B cell (primary cell): ENCODE results near the gene CCR6. TPM values are rescaled to one million over a fixed set of nuclear protein-coding genes. Genes with fewer than 3 reads are reported as not detected.

Experiments
- ATAC-seq: fragments of 200-7000 bp; cut with Tn5 transposase; one replicate; pipeline ENCODE4 v1.10.0; 2021; ENCODE audit warnings: low read depth, mild to moderate bottlenecking, moderate number of reproducible peaks, moderate library complexity
- CTCF ChIA-PET: fragments of 350-600 bp; sonication (Branson Sonifier 250); formaldehyde crosslinking; loops from one replicate; lab custom pipeline; 2021; ENCODE audit warnings: antibody characterized with exemption, inconsistent platforms; lab: Charles Lee
- POLR2A ChIA-PET: fragments of 350-600 bp; sonication (Branson Sonifier 250); formaldehyde crosslinking; loops from one replicate; lab custom pipeline; 2021; ENCODE audit warnings: antibody characterized with exemption; lab: Charles Lee
- DNase-seq: peaks from one replicate; pipeline ENCODE4 v3.0.0; 2013
- H2AFZ ChIP-seq: 2 replicates; pipeline ENCODE4 v1.6.1; 2012; ENCODE audit warnings: mild to moderate bottlenecking, low read depth, low read length; ENCODE audit not compliant: insufficient read depth, poor library complexity, severe bottlenecking
- H3K27ac ChIP-seq, 2 donors: 1 replicate in 1 of 2; 2 replicates in 1 of 2; pipeline ENCODE4 v1.5.1; 2012 to 2013; ENCODE audit warnings: low read length in 2 of 2, mild to moderate bottlenecking in 2 of 2, moderate library complexity in 1 of 2
- H3K27me3 ChIP-seq, 4 experiments: fragments of 200-600 bp in 1 of 4; sonication (generic) in 1 of 4; replicated peaks in 1 of 4; 1 replicate in 2 of 4; 2 replicates in 2 of 4; pipeline versions ENCODE4 v1.6.1 to v1.7.0; 2013 to 2016; ENCODE audit warnings: low read length in 3 of 4, mild to moderate bottlenecking in 2 of 4, mixed read lengths in 1 of 4, moderate library complexity in 1 of 4; ENCODE audit not compliant: insufficient read depth in 4 of 4, control insufficient read depth in 3 of 4; ENCODE audit errors: control extremely low read depth in 1 of 4
- H3K36me3 ChIP-seq, 2 experiments: replicated peaks in 1 of 2; 1 replicate in 1 of 2; 2 replicates in 1 of 2; pipeline versions ENCODE4 v1.6.1 to v1.7.1; 2013; ENCODE audit warnings: low read length in 1 of 2; ENCODE audit not compliant: insufficient read depth in 2 of 2, control insufficient read depth in 1 of 2; ENCODE audit errors: control extremely low read depth in 1 of 2, extremely low read depth in 1 of 2
- H3K4me1 ChIP-seq, 2 donors: fragments of 200-600 bp in 1 of 2; sonication (generic) in 1 of 2; 1 replicate in 1 of 2; 2 replicates in 1 of 2; pipeline versions ENCODE4 v1.5.1 to v1.6.1; 2013 to 2017; ENCODE audit warnings: low read length in 2 of 2; ENCODE audit not compliant: control insufficient read depth in 2 of 2, insufficient read depth in 2 of 2
- H3K4me2 ChIP-seq: replicated peaks from 2 replicates; pipeline ENCODE3; 2012; ENCODE audit warnings: mild to moderate bottlenecking, low read depth, low read length; ENCODE audit not compliant: poor library complexity, severe bottlenecking
- H3K4me3 ChIP-seq, 5 experiments: fragments of 200-600 bp in 1 of 5; sonication (generic) in 1 of 5; 1 replicate in 3 of 5; 2 replicates in 2 of 5; pipeline versions ENCODE4 v1.5.1 to v1.7.0; 2011 to 2016; ENCODE audit warnings: low read length in 4 of 5, mild to moderate bottlenecking in 4 of 5, low read depth in 2 of 5, control low read depth in 1 of 5, moderate library complexity in 1 of 5; ENCODE audit not compliant: insufficient read depth in 1 of 5; ENCODE audit errors: control extremely low read depth in 1 of 5, extremely low read depth in 1 of 5
- H3K79me2 ChIP-seq: fragments of 200-600 bp; sonication (generic); one replicate; pipeline ENCODE4 v1.6.0; 2016; ENCODE audit warnings: low read length; ENCODE audit not compliant: control insufficient read depth, insufficient read depth
- H3K9ac ChIP-seq: fragments of 200-600 bp; sonication (generic); 2 replicates; pipeline ENCODE4 v1.6.1; 2017; ENCODE audit warnings: mild to moderate bottlenecking, low read length, moderate library complexity
- H3K9me3 ChIP-seq, 3 donors: one replicate each; pipeline versions ENCODE4 v1.6.1 to v1.7.1; 2013; ENCODE audit warnings: low read length in 2 of 3; ENCODE audit not compliant: control insufficient read depth in 2 of 3, insufficient read depth in 1 of 3; ENCODE audit errors: control extremely low read depth in 1 of 3
- H4K20me1 ChIP-seq: 2 replicates; pipeline ENCODE4 v1.6.0; 2012; ENCODE audit warnings: mild to moderate bottlenecking, low read length; ENCODE audit not compliant: insufficient read depth, control insufficient read depth, poor library complexity, severe bottlenecking
- H3K27ac Mint-ChIP-seq: one replicate; pipeline ENCODE4 v1.8.0; 2021; ENCODE audit warnings: mixed read lengths
- H3K27me3 Mint-ChIP-seq: one replicate; pipeline ENCODE4 v1.8.0; 2021; ENCODE audit warnings: mixed read lengths
- H3K4me1 Mint-ChIP-seq: one replicate; pipeline ENCODE4 v1.8.0; 2021; ENCODE audit warnings: mixed read lengths
- H3K4me3 Mint-ChIP-seq: one replicate; pipeline ENCODE4 v1.8.0; 2021; ENCODE audit warnings: mixed read lengths
- H3K9me3 Mint-ChIP-seq: one replicate; pipeline ENCODE4 v1.8.0; 2022; ENCODE audit warnings: mixed read lengths; ENCODE audit not compliant: insufficient read depth
- CTCF ChIP-seq: fragments of 200-600 bp; IDR thresholded peaks from one replicate; pipeline ENCODE4 v1.8.0; 2022; ENCODE audit warnings: antibody characterized with exemption, mild to moderate bottlenecking
- EZH2 ChIP-seq: IDR thresholded peaks from 2 replicates; pipeline ENCODE4 v1.6.1; 2012; ENCODE audit warnings: borderline replicate concordance, low read depth, mild to moderate bottlenecking, moderate library complexity, low read length; ENCODE audit not compliant: insufficient read depth, poor library complexity, severe bottlenecking
- WGBS: methylation state at CpG from one replicate; pipeline ENCODE4 v1.1.5; 2013; ENCODE audit warnings: missing lambda C conversion rate; ENCODE audit not compliant: insufficient coverage; 5-methylcytosine and 5-hydroxymethylcytosine counted together
- intact Hi-C: fragments of 100-400 bp; cut with micrococcal nuclease; formaldehyde crosslinking; loops from one replicate; pipeline ENCODE4 v1.10.0; 2022
- polyA plus RNA-seq: library from polyadenylated mRNA; depleted of rRNA; stranded (reverse); fragments of >200 nt; gene quantifications from 2 replicates; pipeline ENCODE4 v1.2.3, GENCODE V29; 2012
- total RNA-seq, 2 donors: library from RNA; stranded (reverse); fragments of 120-200 nt in 1 of 2; gene quantifications; 1 replicate in 1 of 2; 2 replicates in 1 of 2; pipeline versions ENCODE4 v1.2.3 to v1.2.4, GENCODE V29; 2013 to 2022

The CCR6 gene
- total and polyA plus RNA-seq, 2 donors (not counting 1 experiment from before 2014, with no cell fraction given): 18.2 to 30.9 TPM

DNA sequence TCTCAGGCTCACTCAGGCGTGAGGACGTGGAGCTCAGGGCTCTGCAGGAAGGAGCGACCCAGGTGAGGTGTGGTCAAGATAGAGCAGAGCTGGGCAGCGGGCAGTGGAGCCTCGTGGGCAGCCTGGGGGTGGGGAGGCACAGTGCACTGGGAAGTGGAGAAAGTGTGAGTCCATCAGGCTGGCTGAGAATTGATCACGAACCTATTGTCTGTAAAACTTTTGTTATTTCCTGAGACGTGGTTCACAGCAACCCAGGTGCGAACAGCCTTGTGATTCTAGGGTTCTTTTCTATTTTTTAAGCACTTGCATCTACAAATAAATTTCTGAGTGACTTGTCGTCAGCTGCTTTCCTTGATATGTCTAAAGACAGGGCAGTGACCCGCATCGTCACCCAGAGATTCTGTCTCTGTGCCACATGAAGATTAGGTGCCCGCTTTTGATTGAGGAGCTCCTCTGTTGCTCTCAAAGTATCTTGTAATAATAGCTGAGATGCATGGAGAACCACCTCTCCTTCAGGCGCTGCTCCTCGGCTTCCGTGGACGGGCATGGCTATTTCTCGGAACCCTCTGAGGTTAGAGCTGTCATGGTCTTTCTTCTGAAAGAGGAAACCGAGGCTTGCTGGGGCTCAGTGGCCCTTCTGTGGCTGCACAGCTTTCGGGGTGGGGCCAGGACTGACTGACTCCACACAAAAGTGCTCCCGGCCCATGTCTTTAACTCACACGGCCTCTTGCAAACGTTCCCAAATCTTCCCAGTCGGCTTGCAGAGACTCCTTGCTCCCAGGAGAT, 662 bp upstream of the CCR6 start:
- H3K27ac Mint-ChIP-seq: peak overlapping the region; percentile 100
- Histone ChIP-seq H4K20me1 (peaks cover 13% of the 10 kb centered on the region), H3K4me3 (peak overlapping the region; percentile 65 to 97 (median 81)), H3K4me2 (peak overlapping the region; percentile 79), H2AFZ (no peak overlapping the region), H3K36me3 (peaks cover 3 to 19% of the 10 kb centered on the region in 2 experiments), H3K79me2 (peaks cover 87% of the 10 kb centered on the region), H3K9me3 (peaks cover 0 to 9% (median 0%) of the 10 kb centered on the region in 3 donors), H3K27me3 (no peaks in the 10 kb centered on the region), H3K27ac (peak overlapping the region; percentile 97 to 98), H3K4me1 (peaks cover 69 to 77% of the 10 kb centered on the region in 2 donors), H3K9ac (peak overlapping the region; percentile 92)
- DNase-seq (peak; percentile 87), ATAC-seq (peak; percentile 39)
- intact Hi-C loops: loop anchor here (1.0 to 10.0 kb wide), 3 partner anchors 8 to 737 kb away; partner anchors contain the start of gene MPC1
- H3K4me1 Mint-ChIP-seq: peaks cover 84% of the 10 kb centered on the region
- CTCF ChIA-PET: interaction anchor here (0.7 to 22.6 kb wide), 12 partner anchors 9 to 347 kb away, joined by 3 to 437 read pairs (median 6); partner anchors contain the start of gene CEP43
- no peaks in the 10 kb centered on the region for H3K27me3 Mint-ChIP-seq
- TF ChIP-seq CTCF (no peak), EZH2 (no peak)
- H3K9me3 Mint-ChIP-seq: no peaks in the 10 kb centered on the region
- peak overlapping the region; percentile 96 for H3K4me3 Mint-ChIP-seq
- POLR2A ChIA-PET: interaction anchor here (1.3 to 14.2 kb wide), 9 partner anchors 8 to 166 kb away, joined by 3 to 432 read pairs (median 17); partner anchors contain the start of gene RNASET2
- WGBS: 20% methylated on average over 22 of the region's 23 CpGs
